RWPE2 (cell line): ENCODE data around the gene SHC2.
A peak's percentile ranks its signal among the peaks of the same experiment; 100 is the strongest.

ENCODE experiments used
- ATAC-seq: fragments of 200-7000 bp; cut with Tn5 transposase; 3 replicates; pipeline ENCODE4 v1.9.1; 2021; ENCODE audit warnings: low read depth
- DNase-seq: peaks from one replicate; pipeline ENCODE4 v3.0.0-alpha.2; 2020; ENCODE audit warnings: low spot score
- H3K27ac ChIP-seq: fragments of 450-650 bp; 2 replicates; pipeline ENCODE4 v1.5.1; 2017; ENCODE audit warnings: mild to moderate bottlenecking; ENCODE audit not compliant: poor library complexity, severe bottlenecking
- H3K27me3 ChIP-seq: fragments of 250-450 bp; sonication (Bioruptor Pico); 2 replicates; pipeline ENCODE4 v1.5.1; 2021; ENCODE audit warnings: mild to moderate bottlenecking, moderate library complexity; ENCODE audit not compliant: insufficient read depth, poor library complexity, severe bottlenecking
- H3K36me3 ChIP-seq: fragments of 250-450 bp; sonication (Bioruptor Pico); 2 replicates; pipeline ENCODE4 v1.5.1; 2020; ENCODE audit warnings: low read depth, mild to moderate bottlenecking, moderate library complexity
- H3K4me1 ChIP-seq: fragments of 250-450 bp; sonication (Bioruptor Pico); 2 replicates; pipeline ENCODE4 v1.5.1; 2021; ENCODE audit warnings: mild to moderate bottlenecking, moderate library complexity; ENCODE audit not compliant: insufficient read depth, poor library complexity, severe bottlenecking
- H3K4me3 ChIP-seq: fragments of 250-450 bp; sonication (Bioruptor Pico); 2 replicates; pipeline ENCODE4 v1.5.1; 2021; ENCODE audit warnings: mild to moderate bottlenecking, moderate library complexity; ENCODE audit not compliant: severe bottlenecking
- H3K9me3 ChIP-seq: fragments of 250-450 bp; sonication (Bioruptor Pico); 2 replicates; pipeline ENCODE4 v1.5.1; 2021; ENCODE audit warnings: mild to moderate bottlenecking, moderate library complexity; ENCODE audit not compliant: severe bottlenecking
- CTCF ChIP-seq: fragments of 450-650 bp; IDR thresholded peaks from one replicate; pipeline ENCODE4 v1.5.1; 2017; ENCODE audit warnings: mild to moderate bottlenecking, moderate library complexity; ENCODE audit not compliant: poor library complexity, severe bottlenecking

The SHC2 gene

GRCh38 chr19:374183-374885, 86.5 kb downstream of the SHC2 start:
- DNase-seq (no peak), ATAC-seq (peak; percentile 40; the same call in 1 of the 3 replicates)
- Histone ChIP-seq H3K4me1 (peaks cover 7% of the 10 kb centered on the region), H3K9me3 (no peaks in the 10 kb centered on the region), H3K36me3 (no peaks in the 10 kb centered on the region), H3K27me3 (no peaks in the 10 kb centered on the region), H3K27ac (no peak overlapping the region), H3K4me3 (no peak overlapping the region)
- no peak for TF ChIP-seq CTCF

- TF ChIP-seq CTCF: no peak
- H3K4me3 ChIP-seq: no peak overlapping the region
- no peaks in the 10 kb centered on the region for H3K27me3 ChIP-seq
- H3K36me3 ChIP-seq: no peaks in the 10 kb centered on the region
- DNase-seq (no peak), ATAC-seq (no peak)
- no peaks in the 10 kb centered on the region for H3K9me3 ChIP-seq
- no peak overlapping the region for H3K27ac ChIP-seq
- H3K4me1 ChIP-seq: peaks cover 7% of the 10 kb centered on the region
Observed at GRCh38 chr19:373391-374182, 87.2 kb downstream of the SHC2 start.

- no peak for TF ChIP-seq CTCF
- Histone ChIP-seq H3K36me3 (no peaks in the 10 kb centered on the region), H3K27ac (no peak overlapping the region), H3K4me3 (no peak overlapping the region), H3K4me1 (peaks cover 7% of the 10 kb centered on the region), H3K27me3 (no peaks in the 10 kb centered on the region), H3K9me3 (no peaks in the 10 kb centered on the region)
- ATAC-seq (no peak), DNase-seq (no peak)
Observed at GRCh38 chr19:372306-372890, 88.4 kb downstream of the SHC2 start.

- Histone ChIP-seq H3K4me3 (no peak overlapping the region), H3K27me3 (no peaks in the 10 kb centered on the region), H3K36me3 (no peaks in the 10 kb centered on the region), H3K4me1 (peaks cover 7% of the 10 kb centered on the region), H3K27ac (no peak overlapping the region), H3K9me3 (no peaks in the 10 kb centered on the region)
- no peak for ATAC-seq
- no peak for TF ChIP-seq CTCF
- DNase-seq: peak; percentile 14
Observed at GRCh38 chr19:371501-372168, 89.2 kb downstream of the SHC2 start.
